ENCODE measurements around the gene MRC2.

The MRC2 gene

GRCh38 chr17:62650587-62650986, 23.1 kb downstream of the MRC2 start:
- Histone ChIP-seq H3K79me2 (ENCODE audit: low read length) (no peaks in the 10 kb centered on the region), H3K4me2 (ENCODE audit: low read depth, low read length) (no peak overlapping the region)

GRCh38 chr17:62652251-62653001, 25.0 kb downstream of the MRC2 start:
- H3K27ac ChIP-seq (ENCODE audit: low read length) = no peak overlapping the region
- H3K79me2 ChIP-seq (ENCODE audit: low read length) = no peaks in the 10 kb centered on the region
- H3F3A ChIP-seq (ENCODE audit: insufficient read depth, low read length) = no peaks in the 10 kb centered on the region
- TF ChIP-seq EZH2phosphoT487 (IDR thresholded peaks at IDR 0.05; ENCODE audit: low read length) = no peak
- no peak for TF ChIP-seq EZH2 (optimal IDR thresholded peaks at IDR 0.05; ENCODE audit: low read depth, low read length)
- TF ChIP-seq CTCF (IDR thresholded peaks at IDR 0.05; ENCODE audit: low read length) = no peak
- H3K9me2 ChIP-seq (replicated peaks; ENCODE audit: insufficient read depth, low read length) = no peaks in the 10 kb centered on the region
- peak; percentile 21 for DNase-seq
- H2AFZ ChIP-seq (ENCODE audit: low read length) = peak overlapping the region; percentile 77
- H3K4me2 ChIP-seq (ENCODE audit: low read depth, low read length) = peak overlapping the region; percentile 93
- H3K4me3 ChIP-seq (ENCODE audit: low read length) = peak overlapping the region; percentile 65
- no peaks in the 10 kb centered on the region for H4K20me1 ChIP-seq (ENCODE audit: insufficient read depth, low read length)
- peak overlapping the region; percentile 27; the same call in 1 of the 2 replicates for H3K9ac ChIP-seq (ENCODE audit: low read length)
- no peaks in the 10 kb centered on the region for H3K9me3 ChIP-seq (replicated peaks; ENCODE audit: insufficient read depth, low read length)
- peaks cover 10% of the 10 kb centered on the region for H3K27me3 ChIP-seq (replicated peaks; ENCODE audit: insufficient read depth, low read length)
- no peaks in the 10 kb centered on the region for H3K36me3 ChIP-seq (replicated peaks; ENCODE audit: insufficient read depth, low read length)
- no peaks in the 10 kb centered on the region for H3K4me1 ChIP-seq (ENCODE audit: low read length)

More at GRCh38 chr17:62650587-62650986, 23.1 kb downstream of the MRC2 start:
- no peaks in the 10 kb centered on the region for H3K36me3 ChIP-seq (replicated peaks; ENCODE audit: insufficient read depth, low read length)
- H3K9me2 ChIP-seq (replicated peaks; ENCODE audit: insufficient read depth, low read length) = no peaks in the 10 kb centered on the region
- H3K27me3 ChIP-seq (replicated peaks; ENCODE audit: insufficient read depth, low read length) = peaks cover 10% of the 10 kb centered on the region
- H3F3A ChIP-seq (ENCODE audit: insufficient read depth, low read length) = no peaks in the 10 kb centered on the region
- no peak overlapping the region for H3K27ac ChIP-seq (ENCODE audit: low read length)
- no peak for DNase-seq
- H2AFZ ChIP-seq (ENCODE audit: low read length) = no peak overlapping the region
- H3K4me1 ChIP-seq (ENCODE audit: low read length) = no peaks in the 10 kb centered on the region
- H3K9ac ChIP-seq (ENCODE audit: low read length) = no peak overlapping the region
- TF ChIP-seq CTCF (IDR thresholded peaks at IDR 0.05; ENCODE audit: low read length) = no peak
- no peak for TF ChIP-seq EZH2phosphoT487 (IDR thresholded peaks at IDR 0.05; ENCODE audit: low read length)
- TF ChIP-seq EZH2 (optimal IDR thresholded peaks at IDR 0.05; ENCODE audit: low read depth, low read length) = no peak
- H3K9me3 ChIP-seq (replicated peaks; ENCODE audit: insufficient read depth, low read length) = no peaks in the 10 kb centered on the region
- H3K4me3 ChIP-seq (ENCODE audit: low read length) = no peak overlapping the region
- H4K20me1 ChIP-seq (ENCODE audit: insufficient read depth, low read length) = no peaks in the 10 kb centered on the region

- no peaks in the 10 kb centered on the region for H3K79me2 ChIP-seq (ENCODE audit: low read length)
- no peak for TF ChIP-seq CTCF (IDR thresholded peaks at IDR 0.05; ENCODE audit: low read length)
- TF ChIP-seq EZH2 (optimal IDR thresholded peaks at IDR 0.05; ENCODE audit: low read depth, low read length) = no peak
- H4K20me1 ChIP-seq (ENCODE audit: insufficient read depth, low read length) = no peaks in the 10 kb centered on the region
- H3K9ac ChIP-seq (ENCODE audit: low read length) = peak overlapping the region; percentile 27; the same call in 1 of the 2 replicates
- no peaks in the 10 kb centered on the region for H3F3A ChIP-seq (ENCODE audit: insufficient read depth, low read length)
- no peaks in the 10 kb centered on the region for H3K9me2 ChIP-seq (replicated peaks; ENCODE audit: insufficient read depth, low read length)
- no peak overlapping the region for H3K27ac ChIP-seq (ENCODE audit: low read length)
- no peaks in the 10 kb centered on the region for H3K9me3 ChIP-seq (replicated peaks; ENCODE audit: insufficient read depth, low read length)
- H3K4me1 ChIP-seq (ENCODE audit: low read length) = no peaks in the 10 kb centered on the region
- peak; percentile 34 for DNase-seq
- peaks cover 10% of the 10 kb centered on the region for H3K27me3 ChIP-seq (replicated peaks; ENCODE audit: insufficient read depth, low read length)
- peak overlapping the region; percentile 65 for H3K4me3 ChIP-seq (ENCODE audit: low read length)
- H3K4me2 ChIP-seq (ENCODE audit: low read depth, low read length) = peak overlapping the region; percentile 93
- no peaks in the 10 kb centered on the region for H3K36me3 ChIP-seq (replicated peaks; ENCODE audit: insufficient read depth, low read length)
- H2AFZ ChIP-seq (ENCODE audit: low read length) = peak overlapping the region; percentile 77
These were observed 25.7 kb downstream of the MRC2 start for GRCh38 chr17:62653002-62653825.

All from MM.1S (cell line).